H1 (cell line): ENCODE data around the gene IFT25. TPM values are rescaled to one million over a fixed set of nuclear protein-coding genes. Genes with fewer than 3 reads are reported as not detected.

Experiments used
- CHD2 ChIP-seq: IDR thresholded peaks from 2 replicates; pipeline ENCODE4 v1.6.1; 2012; ENCODE audit warnings: low read length, improper control_type of control experiment
- EP300 ChIP-seq, 2 experiments: IDR thresholded peaks; 1 replicate in 1 of 2; 2 replicates in 1 of 2; pipeline ENCODE4 v1.6.1; 2011 to 2012; ENCODE audit warnings: low read depth in 2 of 2, low read length in 2 of 2, mild to moderate bottlenecking in 2 of 2, borderline replicate concordance in 1 of 2, inconsistent platforms in 1 of 2, moderate library complexity in 1 of 2
- RBBP5 ChIP-seq: IDR thresholded peaks from 2 replicates; pipeline ENCODE4 v1.7.1; 2012; ENCODE audit warnings: low read depth, mild to moderate bottlenecking, inconsistent platforms, low read length, moderate library complexity, borderline replicate concordance
- SIRT6 ChIP-seq: IDR thresholded peaks from one replicate; pipeline ENCODE4 v1.7.1; 2012; ENCODE audit warnings: low read length, inconsistent platforms
- SRF ChIP-seq: IDR thresholded peaks from 2 replicates; pipeline ENCODE4 v1.6.1; 2011; ENCODE audit warnings: mild to moderate bottlenecking, low read depth, low read length, moderate library complexity
- USF2 ChIP-seq: IDR thresholded peaks from 2 replicates; pipeline ENCODE4 v1.6.1; 2011; ENCODE audit warnings: low read length, improper control_type of control experiment
- polyA plus RNA-seq, 7 experiments: library from polyadenylated mRNA; depleted of rRNA in 3 of 7; stranded (reverse) in 5 of 7; unstranded in 2 of 7; fragments of >200 nt in 5 of 7; fragments of 200-250 nt in 2 of 7; gene quantifications; 1 replicate in 5 of 7; 2 replicates in 1 of 7; 4 replicates in 1 of 7; pipeline versions ENCODE4 v1.2.1 to v1.2.3, GENCODE V29; 2011 to 2013; ENCODE audit warnings: missing spikeins in 2 of 7, mixed read lengths in 2 of 7
- total RNA-seq: library from RNA; stranded (reverse); fragmentation: NEBNext Ultra II Directional; extraction: Animal tissue kit (Norgen Biotek cat#: 25700); gene quantifications from 2 replicates; pipeline ENCODE4 v1.2.1, GENCODE V29; 2021

IFT25 gene
- total and polyA plus RNA-seq, 2 of the 8 experiments (the other 6 are each of a cell fraction or from before 2014, with no cell fraction given) = 15.0 to 36.3 TPM

- TF ChIP-seq SIRT6 (no peak), RBBP5 (no peak), USF2 (no peak), SRF (no peak), CHD2 (no peak), EP300 (IDR thresholded peaks at IDR 0.05; ENCODE audit: borderline replicate concordance in 1 of 2, low read depth in 2 of 2, low read length in 2 of 2) (no peak)
Observed at GRCh38 chr1:53962395-53962794, 16.9 kb upstream of the IFT25 start (continued).
